HEK293 (cell line): ENCODE data around the gene SUV39H2.

Source experiments
- CTCF ChIP-seq: fragments of 450-650 bp; formaldehyde crosslinking; IDR thresholded peaks from 2 replicates; pipeline ENCODE4 v1.5.1; 2016; ENCODE audit warnings: missing biosample characterization, missing genetic modification characterization
- GLI4 ChIP-seq: fragments of 450-650 bp; formaldehyde crosslinking; IDR thresholded peaks from 2 replicates; pipeline ENCODE4 v1.5.1; 2016; ENCODE audit warnings: missing biosample characterization, missing genetic modification characterization
- ZBTB20 ChIP-seq: fragments of 450-650 bp; formaldehyde crosslinking; IDR thresholded peaks from 2 replicates; pipeline ENCODE4 v1.5.1; 2016; ENCODE audit warnings: missing biosample characterization, missing genetic modification characterization
- ZNF138 ChIP-seq: fragments of 450-650 bp; formaldehyde crosslinking; IDR thresholded peaks from 2 replicates; pipeline ENCODE4 v1.5.1; 2016; ENCODE audit warnings: missing biosample characterization, missing genetic modification characterization, borderline replicate concordance
- ZNF23 ChIP-seq: fragments of 450-650 bp; formaldehyde crosslinking; IDR thresholded peaks from 2 replicates; pipeline ENCODE4 v1.5.1; 2016; ENCODE audit warnings: missing biosample characterization, missing genetic modification characterization, borderline replicate concordance
- ZNF239 ChIP-seq: fragments of 450-650 bp; formaldehyde crosslinking; IDR thresholded peaks from 2 replicates; pipeline ENCODE4 v1.5.1; 2016; ENCODE audit warnings: missing biosample characterization, missing genetic modification characterization
- ZNF449 ChIP-seq: fragments of 450-650 bp; formaldehyde crosslinking; IDR thresholded peaks from 2 replicates; pipeline ENCODE4 v1.5.1; 2017; ENCODE audit warnings: missing biosample characterization, mild to moderate bottlenecking, missing genetic modification characterization, moderate library complexity
- ZNF664 ChIP-seq: fragments of 450-650 bp; formaldehyde crosslinking; IDR thresholded peaks from 2 replicates; pipeline ENCODE4 v1.5.1; 2016; ENCODE audit warnings: missing biosample characterization, missing genetic modification characterization

- TF ChIP-seq ZNF239 (no peak), GLI4 (tag by site-specific recombination) (no peak), CTCF (tag by site-specific recombination) (no peak), ZBTB20 (tag by site-specific recombination) (no peak), ZNF449 (tag by site-specific recombination) (no peak), ZNF23 (tag by site-specific recombination) (no peak), ZNF664 (tag by site-specific recombination) (no peak), ZNF138 (no peak)
Measured at GRCh38 chr10:14917827-14918226, 39.2 kb downstream of the SUV39H2 start.
